Measurements from ENCODE around the gene SPAG17.

Gene SPAG17

GRCh38 chr1:117905019-117905418, 280.0 kb downstream of the SPAG17 start:
- DNase-seq (ENCODE audit: low read depth in 1 of 2, low spot score in 1 of 2) = no peak

- no peak for DNase-seq (ENCODE audit: low read depth in 1 of 2, low spot score in 1 of 2)
Observed at GRCh38 chr1:117904485-117904884, 280.5 kb downstream of the SPAG17 start.
